ENCODE data around the gene WDFY4.

Gene WDFY4

DNA sequence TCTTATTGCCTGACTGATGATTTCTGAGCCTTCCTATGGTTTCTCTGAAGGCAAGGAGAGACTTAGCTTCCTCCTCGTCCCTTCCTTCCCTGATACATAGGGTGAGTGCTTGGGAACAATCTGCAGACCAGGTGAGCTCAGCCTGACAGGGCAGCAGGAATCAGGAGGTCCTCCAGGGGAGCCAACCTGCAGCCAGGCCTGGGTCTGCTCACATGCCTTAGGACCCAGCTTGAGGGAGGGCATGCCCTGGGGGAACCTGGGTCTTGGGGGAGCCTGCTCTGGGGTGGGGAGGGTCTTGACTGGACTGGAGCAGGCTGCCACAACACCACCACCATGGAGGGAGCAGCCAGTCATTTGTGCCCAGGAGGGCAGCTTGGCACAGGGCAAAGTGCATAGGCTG lies 197.3 kb downstream of the WDFY4 start:
- CTCF ChIA-PET = interaction anchor here (0.9 to 1.3 kb wide), 3 partner anchors 13 to 225 kb away, joined by 3 to 7 read pairs (median 6); no protein-coding TSS in a partner anchor
- TF ChIP-seq ZNF37A (tag by site-specific recombination; IDR thresholded peaks at IDR 0.05) (no peak), OVOL3 (tag by site-specific recombination; IDR thresholded peaks at IDR 0.05) (no peak), ZNF23 (tag by site-specific recombination; IDR thresholded peaks at IDR 0.05; ENCODE audit: borderline replicate concordance) (no peak), ZBTB48 (tag by site-specific recombination; IDR thresholded peaks at IDR 0.05) (no peak), ZFP69B (tag by site-specific recombination; IDR thresholded peaks at IDR 0.05) (no peak), ZNF664 (tag by site-specific recombination; IDR thresholded peaks at IDR 0.05) (no peak), ZNF19 (tag by site-specific recombination; IDR thresholded peaks at IDR 0.05; ENCODE audit: low read depth) (no peak), ZNF660 (tag by site-specific recombination; IDR thresholded peaks at IDR 0.05) (no peak), ZNF157 (tag by site-specific recombination; IDR thresholded peaks at IDR 0.05) (no peak), ZNF514 (tag by site-specific recombination; IDR thresholded peaks at IDR 0.05) (no peak), ZNF621 (tag by site-specific recombination; IDR thresholded peaks at IDR 0.05) (no peak), ZNF24 (tag by site-specific recombination; IDR thresholded peaks at IDR 0.05) (no peak)
- TF ChIP-seq, protein P1, sequence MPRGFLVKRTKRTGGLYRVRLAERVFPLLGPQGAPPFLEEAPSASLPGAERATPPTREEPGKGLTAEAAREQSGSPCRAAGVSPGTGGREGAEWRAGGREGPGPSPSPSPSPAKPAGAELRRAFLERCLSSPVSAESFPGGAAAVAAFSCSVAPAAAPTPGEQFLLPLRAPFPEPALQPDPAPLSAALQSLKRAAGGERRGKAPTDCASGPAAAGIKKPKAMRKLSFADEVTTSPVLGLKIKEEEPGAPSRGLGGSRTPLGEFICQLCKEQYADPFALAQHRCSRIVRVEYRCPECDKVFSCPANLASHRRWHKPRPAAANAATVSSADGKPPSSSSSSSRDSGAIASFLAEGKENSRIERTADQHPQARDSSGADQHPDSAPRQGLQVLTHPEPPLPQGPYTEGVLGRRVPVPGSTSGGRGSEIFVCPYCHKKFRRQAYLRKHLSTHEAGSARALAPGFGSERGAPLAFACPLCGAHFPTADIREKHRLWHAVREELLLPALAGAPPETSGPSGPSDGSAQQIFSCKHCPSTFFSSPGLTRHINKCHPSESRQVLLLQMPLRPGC (tag by site-specific recombination; IDR thresholded peaks at IDR 0.05) = no peak
- TF ChIP-seq, protein P2, sequence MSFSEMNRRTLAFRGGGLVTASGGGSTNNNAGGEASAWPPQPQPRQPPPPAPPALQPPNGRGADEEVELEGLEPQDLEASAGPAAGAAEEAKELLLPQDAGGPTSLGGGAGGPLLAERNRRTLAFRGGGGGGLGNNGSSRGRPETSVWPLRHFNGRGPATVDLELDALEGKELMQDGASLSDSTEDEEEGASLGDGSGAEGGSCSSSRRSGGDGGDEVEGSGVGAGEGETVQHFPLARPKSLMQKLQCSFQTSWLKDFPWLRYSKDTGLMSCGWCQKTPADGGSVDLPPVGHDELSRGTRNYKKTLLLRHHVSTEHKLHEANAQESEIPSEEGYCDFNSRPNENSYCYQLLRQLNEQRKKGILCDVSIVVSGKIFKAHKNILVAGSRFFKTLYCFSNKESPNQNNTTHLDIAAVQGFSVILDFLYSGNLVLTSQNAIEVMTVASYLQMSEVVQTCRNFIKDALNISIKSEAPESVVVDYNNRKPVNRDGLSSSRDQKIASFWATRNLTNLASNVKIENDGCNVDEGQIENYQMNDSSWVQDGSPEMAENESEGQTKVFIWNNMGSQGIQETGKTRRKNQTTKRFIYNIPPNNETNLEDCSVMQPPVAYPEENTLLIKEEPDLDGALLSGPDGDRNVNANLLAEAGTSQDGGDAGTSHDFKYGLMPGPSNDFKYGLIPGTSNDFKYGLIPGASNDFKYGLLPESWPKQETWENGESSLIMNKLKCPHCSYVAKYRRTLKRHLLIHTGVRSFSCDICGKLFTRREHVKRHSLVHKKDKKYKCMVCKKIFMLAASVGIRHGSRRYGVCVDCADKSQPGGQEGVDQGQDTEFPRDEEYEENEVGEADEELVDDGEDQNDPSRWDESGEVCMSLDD (tag by site-specific recombination; IDR thresholded peaks at IDR 0.05) = no peak
- TF ChIP-seq, protein P3, sequence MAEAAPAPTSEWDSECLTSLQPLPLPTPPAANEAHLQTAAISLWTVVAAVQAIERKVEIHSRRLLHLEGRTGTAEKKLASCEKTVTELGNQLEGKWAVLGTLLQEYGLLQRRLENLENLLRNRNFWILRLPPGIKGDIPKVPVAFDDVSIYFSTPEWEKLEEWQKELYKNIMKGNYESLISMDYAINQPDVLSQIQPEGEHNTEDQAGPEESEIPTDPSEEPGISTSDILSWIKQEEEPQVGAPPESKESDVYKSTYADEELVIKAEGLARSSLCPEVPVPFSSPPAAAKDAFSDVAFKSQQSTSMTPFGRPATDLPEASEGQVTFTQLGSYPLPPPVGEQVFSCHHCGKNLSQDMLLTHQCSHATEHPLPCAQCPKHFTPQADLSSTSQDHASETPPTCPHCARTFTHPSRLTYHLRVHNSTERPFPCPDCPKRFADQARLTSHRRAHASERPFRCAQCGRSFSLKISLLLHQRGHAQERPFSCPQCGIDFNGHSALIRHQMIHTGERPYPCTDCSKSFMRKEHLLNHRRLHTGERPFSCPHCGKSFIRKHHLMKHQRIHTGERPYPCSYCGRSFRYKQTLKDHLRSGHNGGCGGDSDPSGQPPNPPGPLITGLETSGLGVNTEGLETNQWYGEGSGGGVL (tag by site-specific recombination; IDR thresholded peaks at IDR 0.05) = no peak

DNA sequence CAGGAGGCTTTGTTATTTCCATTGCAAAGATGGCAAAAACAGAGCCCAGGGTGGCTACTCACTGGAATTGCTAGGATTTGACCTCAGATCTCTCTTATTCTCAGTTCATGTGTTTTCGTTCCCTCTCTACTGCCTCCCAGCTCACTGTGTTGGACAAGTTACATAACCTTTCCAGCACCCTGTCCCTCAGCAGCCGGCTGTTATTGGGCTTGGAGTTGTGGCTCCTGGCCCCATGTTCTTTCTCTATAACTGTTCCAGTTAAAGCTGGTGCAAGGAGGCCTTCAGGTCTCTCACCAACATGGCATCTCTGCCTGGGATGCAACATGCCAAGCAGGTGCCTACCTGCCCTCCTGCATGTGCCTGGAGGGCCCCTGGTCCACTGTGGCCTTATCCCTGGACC lies 198.2 kb downstream of the WDFY4 start:
- Histone ChIP-seq H3K36me3 (ENCODE audit: control insufficient read depth in 2 of 2, insufficient read depth in 1 of 2, low read length in 2 of 2) (no peaks in the 10 kb centered on the region), H3K4me3 (ENCODE audit: low read depth, low read length) (no peak overlapping the region), H3K9me3 (ENCODE audit: control insufficient read depth, insufficient read depth, low read depth, low read length) (no peaks in the 10 kb centered on the region), H3K4me1 (ENCODE audit: control insufficient read depth, insufficient read depth, low read length) (no peaks in the 10 kb centered on the region), H3K27ac (ENCODE audit: extremely low read depth, low read depth, low read length) (no peak overlapping the region)
- TF ChIP-seq, protein P4, sequence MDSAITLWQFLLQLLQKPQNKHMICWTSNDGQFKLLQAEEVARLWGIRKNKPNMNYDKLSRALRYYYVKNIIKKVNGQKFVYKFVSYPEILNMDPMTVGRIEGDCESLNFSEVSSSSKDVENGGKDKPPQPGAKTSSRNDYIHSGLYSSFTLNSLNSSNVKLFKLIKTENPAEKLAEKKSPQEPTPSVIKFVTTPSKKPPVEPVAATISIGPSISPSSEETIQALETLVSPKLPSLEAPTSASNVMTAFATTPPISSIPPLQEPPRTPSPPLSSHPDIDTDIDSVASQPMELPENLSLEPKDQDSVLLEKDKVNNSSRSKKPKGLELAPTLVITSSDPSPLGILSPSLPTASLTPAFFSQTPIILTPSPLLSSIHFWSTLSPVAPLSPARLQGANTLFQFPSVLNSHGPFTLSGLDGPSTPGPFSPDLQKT (IDR thresholded peaks at IDR 0.05; ENCODE audit: borderline replicate concordance, low read depth, low read length) = no peak
- no peak for TF ChIP-seq ZNF596 (tag by site-specific recombination; IDR thresholded peaks at IDR 0.05)
- no peak for TF ChIP-seq ZNF544 (tag by site-specific recombination; IDR thresholded peaks at IDR 0.05)
- no peak for TF ChIP-seq ZNF768 (tag by site-specific recombination; IDR thresholded peaks at IDR 0.05)
- no peak for TF ChIP-seq KLF10 (tag by site-specific recombination; IDR thresholded peaks at IDR 0.05)
- ChIA-PET CTCF (interaction anchor here (1.3 to 1.7 kb wide), 2 partner anchors 15 to 226 kb away, joined by 3 read pairs; no protein-coding TSS in a partner anchor), POLR2A (no interaction called here)

More for the DNA sequence above, 197.3 kb downstream of the WDFY4 start:
- H3K36me3 ChIP-seq (ENCODE audit: control insufficient read depth in 2 of 2, insufficient read depth in 1 of 2, low read length in 2 of 2) = no peaks in the 10 kb centered on the region
- H3K27ac ChIP-seq (ENCODE audit: extremely low read depth, low read depth, low read length) = no peak overlapping the region
- no peak overlapping the region for H3K4me3 ChIP-seq (ENCODE audit: low read depth, low read length)
- H3K9me3 ChIP-seq (ENCODE audit: control insufficient read depth, insufficient read depth, low read depth, low read length) = no peaks in the 10 kb centered on the region
- no peaks in the 10 kb centered on the region for H3K4me1 ChIP-seq (ENCODE audit: control insufficient read depth, insufficient read depth, low read length)
- POLR2A ChIA-PET = no interaction called here

Data from HEK293 (cell line).